ENCODE data around the gene UCK2.

Gene UCK2

DNA sequence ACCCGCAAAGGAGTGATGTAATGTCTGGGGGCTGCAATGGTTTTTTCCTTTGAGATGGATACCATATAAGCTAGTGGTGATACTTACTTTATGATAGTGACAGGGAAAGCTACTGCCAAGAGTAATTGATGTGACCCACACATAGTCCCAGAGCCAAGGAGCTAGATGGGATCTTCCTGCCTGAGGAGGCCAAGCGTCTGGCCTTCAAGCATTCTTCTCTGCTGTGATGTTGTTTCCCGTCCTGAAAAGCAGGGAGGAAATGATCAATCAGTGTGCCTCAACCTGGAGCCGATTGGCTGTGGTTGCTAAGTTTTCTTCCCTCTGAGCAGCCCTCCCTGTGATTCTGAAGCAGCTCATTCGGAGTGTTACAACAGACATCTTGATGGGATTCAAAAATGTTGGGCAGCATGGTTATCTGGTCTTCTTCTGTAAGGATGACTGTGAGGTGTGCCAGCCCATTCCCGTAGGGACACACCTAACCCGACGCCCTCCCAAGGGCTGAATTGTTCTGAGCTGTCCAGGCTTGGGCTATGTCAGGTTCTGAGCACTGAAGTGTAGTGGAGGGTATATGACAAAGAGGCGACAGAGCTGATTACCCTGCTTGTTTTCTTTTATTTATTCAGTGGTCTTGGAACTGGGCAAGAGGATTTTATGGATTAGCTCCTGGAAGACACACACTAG is 56.7 kb downstream of the UCK2 start:
- no peak for DNase-seq

- DNase-seq = no peak
Observed at GRCh38 chr1:165884690-165885304, 57.4 kb downstream of the UCK2 start.

DNA sequence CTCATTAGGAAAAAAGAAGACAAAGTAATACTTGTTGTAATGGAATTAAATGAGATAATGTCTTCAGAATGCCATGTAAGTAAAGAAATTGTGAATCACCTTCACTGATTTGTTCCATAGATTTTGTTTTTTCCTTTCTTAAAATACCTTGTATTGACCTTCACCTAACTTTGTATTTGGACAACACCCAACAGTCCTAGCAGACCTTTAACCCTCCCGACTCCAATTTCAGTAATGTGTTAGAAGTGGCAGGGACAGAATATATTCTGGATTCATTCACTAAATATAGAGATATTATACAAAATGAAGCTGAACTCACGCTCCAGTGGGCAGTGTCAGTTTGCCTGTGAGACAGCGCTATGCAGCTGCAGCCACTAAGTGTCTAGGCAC is 57.9 kb downstream of the UCK2 start:
- DNase-seq = no peak

DNA sequence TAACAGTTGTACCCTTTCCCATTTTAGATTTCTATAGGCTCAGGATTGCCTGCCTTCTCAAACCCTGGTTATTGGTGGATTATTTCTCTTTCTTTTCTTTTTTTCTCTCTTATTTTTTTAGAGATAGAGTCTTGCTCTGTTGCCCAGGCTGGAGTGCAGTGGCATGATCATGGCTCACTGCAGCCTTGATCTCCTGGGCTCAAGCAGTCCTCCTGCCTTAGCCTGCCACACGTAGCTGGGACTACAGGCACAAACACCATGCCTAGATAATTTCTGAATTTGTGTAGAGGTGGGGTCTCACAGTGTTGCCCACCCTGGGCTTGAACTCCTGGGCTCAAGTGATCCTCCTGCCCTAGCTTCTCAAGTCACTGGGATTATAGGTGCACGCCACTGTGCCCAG is 58.8 kb downstream of the UCK2 start:
- DNase-seq = no peak

DNA sequence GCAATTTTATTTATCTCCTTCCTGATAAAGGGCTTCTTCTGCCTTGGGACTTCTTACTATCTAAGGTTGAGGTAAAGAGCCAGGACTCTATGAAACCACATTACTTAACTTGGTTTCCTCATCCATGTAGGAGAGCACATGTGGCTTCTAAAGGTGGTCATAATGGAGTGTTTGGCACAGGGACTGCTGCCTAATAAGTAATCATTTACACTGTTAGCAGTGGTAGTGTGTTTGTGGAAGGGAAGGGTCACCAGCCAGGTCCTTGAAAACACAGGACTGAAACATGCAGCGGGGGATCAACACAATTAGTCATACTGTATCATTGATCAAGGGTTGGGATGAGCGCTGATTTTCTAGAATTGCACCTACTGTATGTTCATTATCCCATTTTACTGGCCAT is 59.6 kb downstream of the UCK2 start:
- no peak for DNase-seq

- no peak for DNase-seq
Observed at GRCh38 chr1:165887877-165888551, 60.6 kb downstream of the UCK2 start.

GRCh38 chr1:165888552-165888920 is 61.1 kb downstream of the UCK2 start:
- no peak for DNase-seq

DNA sequence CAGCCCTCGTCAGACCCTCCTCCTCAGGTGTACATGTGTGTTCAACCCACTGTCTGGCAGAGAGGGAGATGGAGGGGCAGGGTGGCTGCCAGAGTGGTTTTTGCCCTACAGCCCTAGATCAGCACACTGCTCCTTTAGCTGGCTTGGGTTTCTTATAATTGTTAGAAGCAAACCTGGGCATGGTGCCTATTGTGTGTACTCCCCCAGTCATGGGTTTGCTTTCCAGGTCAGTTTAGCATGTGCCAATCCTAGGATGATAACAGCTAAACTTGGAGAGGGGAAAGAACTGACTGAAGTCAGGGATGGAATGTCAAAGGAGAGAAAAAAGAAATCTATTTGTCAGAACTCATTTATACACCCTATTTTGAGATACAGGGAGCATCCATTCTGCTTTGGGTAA is 63.3 kb downstream of the UCK2 start:
- no peak for DNase-seq

- no peak for DNase-seq
Observed at GRCh38 chr1:165891111-165891860, 63.9 kb downstream of the UCK2 start.

DNA sequence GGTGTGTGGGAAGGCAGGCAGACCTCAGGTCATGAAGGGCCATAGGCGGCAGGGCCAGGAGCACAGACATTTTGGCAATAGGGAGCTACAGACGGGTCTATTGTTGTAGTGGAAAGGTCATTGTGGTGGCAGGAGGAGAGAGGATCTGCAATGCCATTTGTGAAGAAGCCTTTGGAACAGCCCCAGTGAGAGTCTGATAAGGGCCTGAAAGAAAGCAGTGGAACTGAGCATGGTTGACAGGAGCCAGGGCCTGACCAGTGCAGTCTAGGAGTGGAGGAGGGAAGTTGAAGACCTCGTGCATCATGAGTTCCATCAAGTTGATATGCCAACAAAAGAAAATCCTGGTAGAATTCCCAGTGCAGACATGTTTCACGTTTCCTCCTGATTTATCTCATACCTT is 65.5 kb downstream of the UCK2 start:
- no peak for DNase-seq

GRCh38 chr1:165893507-165893906 is 66.1 kb downstream of the UCK2 start:
- DNase-seq = no peak

DNA sequence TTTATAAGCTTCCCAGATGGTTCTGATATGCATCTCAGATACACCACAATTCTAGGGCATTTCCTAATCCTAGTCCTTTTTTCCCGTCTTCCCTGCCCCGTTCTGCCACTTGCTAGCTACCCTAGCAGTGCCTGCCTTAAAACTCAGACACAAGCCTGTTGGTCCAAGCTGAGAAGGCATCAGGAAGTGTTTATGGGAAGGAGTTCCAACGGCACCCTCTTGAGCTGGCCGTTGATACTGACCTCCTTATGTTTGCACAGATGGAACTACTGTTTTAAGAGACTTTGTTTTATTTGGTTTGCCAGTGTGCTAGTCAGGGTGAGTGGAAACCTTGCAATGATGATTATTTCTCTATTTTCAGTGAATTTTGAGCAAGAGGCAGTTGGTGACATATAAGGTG is 67.2 kb downstream of the UCK2 start:
- DNase-seq = no peak

- DNase-seq = no peak
Observed at GRCh38 chr1:165895451-165895871, 68.0 kb downstream of the UCK2 start.

- no peak for DNase-seq
Observed at GRCh38 chr1:165896277-165896676, 68.9 kb downstream of the UCK2 start.

DNA sequence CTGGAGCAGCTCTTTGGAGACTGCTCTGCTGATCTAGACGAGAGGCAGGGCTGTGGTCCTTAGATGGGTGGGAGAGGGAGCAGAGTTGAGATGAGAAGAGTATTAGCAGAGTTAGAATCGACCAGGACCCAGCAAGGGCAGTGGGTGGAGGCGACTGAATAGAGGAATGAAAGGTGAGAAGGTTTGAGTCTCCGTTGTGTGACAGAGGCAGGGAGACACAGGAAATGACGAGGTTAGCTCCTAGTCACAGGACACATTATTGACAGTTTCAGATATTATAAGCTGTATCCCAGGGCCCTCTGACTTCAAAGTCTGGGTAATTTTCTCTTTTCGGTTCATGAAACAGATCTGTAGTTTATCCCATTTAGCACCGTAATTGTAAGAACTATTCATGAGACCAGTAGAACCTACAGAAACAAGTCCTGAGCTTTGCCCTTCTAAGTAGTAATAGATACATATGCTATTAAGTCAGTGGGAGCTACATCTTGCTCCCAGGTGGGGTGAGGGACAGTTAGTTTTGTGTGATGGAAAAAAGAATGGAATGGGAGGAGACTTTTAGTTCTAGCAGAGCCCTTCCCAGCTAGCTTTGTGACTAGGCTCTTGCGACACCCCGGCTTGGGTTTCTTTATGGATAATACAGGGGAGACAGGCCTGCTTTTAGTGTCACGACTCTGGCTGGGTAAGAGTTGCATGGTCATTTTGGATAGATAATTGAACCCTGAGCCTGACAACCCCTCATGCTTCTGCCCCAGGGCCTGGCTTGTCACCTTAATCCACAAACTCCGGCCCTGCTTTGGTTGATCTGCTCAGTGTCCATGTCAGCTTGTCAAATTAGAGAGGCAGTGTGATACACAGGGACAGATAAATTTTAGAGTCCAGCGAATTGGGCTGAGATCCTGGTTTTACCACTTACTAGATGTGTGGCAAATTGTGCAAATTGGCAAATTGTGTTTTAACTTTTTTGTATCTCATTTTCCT is 70.2 kb downstream of the UCK2 start:
- DNase-seq = no peak

- no peak for DNase-seq
Observed at GRCh38 chr1:165898837-165899236, 71.4 kb downstream of the UCK2 start.

DNA sequence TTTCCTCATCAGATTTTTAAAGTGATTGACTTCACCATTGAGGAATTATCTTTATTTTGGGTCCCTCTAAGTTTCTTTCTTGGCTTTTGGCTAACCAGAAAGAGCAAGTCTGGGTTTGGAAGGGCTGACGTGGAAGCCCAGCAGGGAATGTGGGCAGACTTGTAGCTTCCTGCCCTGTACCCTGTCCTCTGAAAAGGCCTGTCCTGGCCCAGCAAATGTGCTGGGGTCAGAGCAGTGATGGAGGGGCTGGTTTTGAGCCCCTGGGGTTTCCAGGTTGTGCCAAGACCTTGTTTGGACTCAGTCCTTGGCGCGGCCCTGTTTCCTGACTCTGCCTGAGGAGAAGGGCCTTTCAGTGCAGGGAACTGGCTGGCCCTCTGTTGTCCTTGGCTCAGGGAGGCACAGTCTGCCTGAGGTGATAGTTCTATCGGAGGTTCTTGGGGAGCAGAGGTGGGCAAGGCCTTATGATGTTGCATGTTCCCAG is 72.1 kb downstream of the UCK2 start:
- no peak for DNase-seq

DNA sequence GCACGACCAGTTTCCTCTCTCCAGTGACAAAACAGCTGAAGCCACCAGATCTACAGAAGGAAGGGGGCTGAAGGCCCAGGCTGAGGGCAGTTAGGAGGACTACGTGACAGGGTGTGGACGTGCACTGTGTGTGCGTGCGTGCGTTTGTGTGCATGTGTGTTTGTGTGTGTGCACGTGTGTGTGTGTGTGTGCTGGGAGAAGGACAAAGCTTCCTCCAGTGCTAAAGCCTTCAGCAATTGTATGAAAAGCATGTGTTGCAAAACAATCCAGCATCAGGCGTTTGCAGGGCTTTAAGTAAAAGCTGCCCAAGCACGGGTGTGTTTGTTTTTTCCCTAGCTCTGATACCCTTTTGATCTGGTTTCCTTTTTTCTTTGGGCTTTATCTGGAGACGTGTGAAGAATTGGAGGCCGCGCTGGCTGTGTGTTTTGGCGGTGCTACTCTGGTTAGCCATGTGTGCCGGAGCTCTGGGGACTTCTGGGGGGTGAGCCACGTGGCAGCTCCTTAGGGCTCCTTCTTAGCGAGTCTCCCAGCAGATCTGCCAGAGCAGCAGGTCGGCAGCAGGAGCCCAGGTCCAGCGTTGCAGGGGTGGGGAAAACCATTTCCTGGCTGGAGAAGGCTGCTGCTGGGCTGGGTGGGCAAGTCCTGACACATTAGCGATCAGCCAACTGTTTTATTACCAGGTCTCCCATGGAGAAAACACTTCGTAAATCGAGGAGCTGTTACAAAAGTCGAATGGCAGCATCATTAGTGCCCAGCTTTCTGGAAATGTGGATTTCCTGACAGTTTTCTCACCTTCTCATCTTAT is 73.4 kb downstream of the UCK2 start:
- no peak for DNase-seq

GRCh38 chr1:165902565-165902964 is 75.2 kb downstream of the UCK2 start:
- DNase-seq = no peak

GRCh38 chr1:165903672-165904071 is 76.3 kb downstream of the UCK2 start:
- no peak for DNase-seq

- DNase-seq = no peak
Observed at GRCh38 chr1:165904948-165905347, 77.5 kb downstream of the UCK2 start.

All from stimulated activated CD4-positive, alpha-beta T cell treated with anti-CD3 and anti-CD28 coated beads, Interleukin-12 subunit alpha, Interleukin-12 subunit beta, amount 100 ng/mL, for 4 hours (primary cell).